Heart left ventricle (tissue), 13 donors: ENCODE results near the gene DUSP18.

ENCODE experiments used
- CTCF ChIP-seq, 12 donors: fragments of 200-600 bp; sonication (generic) in 4 of 12; IDR thresholded peaks; one replicate each; pipeline versions ENCODE4 v1.5.0 to v1.8.0; 2018 to 2022; ENCODE audit warnings: antibody characterized with exemption in 12 of 12, mild to moderate bottlenecking in 5 of 12
- POLR2A ChIP-seq, 2 donors: fragments of 450-650 bp; IDR thresholded peaks; one replicate each; pipeline ENCODE4 v1.6.1; 2017; ENCODE audit warnings: antibody characterized with exemption in 2 of 2, mild to moderate bottlenecking in 2 of 2, moderate library complexity in 2 of 2
- donor health status: ischemic (EF 13 %, LVEDD 7.1; RV severe dilation, severe dysfunction).
- donor health status: DM: no; HTN: yes; CAD: no.
- donor health status: DM: no; HTN: no; CAD: no.
- donor health status: ischemic (EF 25% LVEDD 6.9; RV normal size, moderate dysfunction).
- donor health status: ischemic (EF 25% LVEDD 5.7; RV mildly dilated, moderate dysfunction).
- donor health status: ischemic (EF 35%, LVEDD 5.7; RV mildly dilated, moderate dysfunction).
- donor health status: nonischemic (EF 11% LVEDD 7.7; RV severe dilation, severe dysfunction).
- donor health status: DM: yes; HTN: yes; CAD: no.
- donor health status: PGD.
- donor health status: ischemic (EF 29% LVEDD 5.4; RV normal size, mild dysfunction).
- donor health status: nonischemic (EF 23%, LVEDD 6.1; RV moderate dilation, normal function).

GRCh38 chr22:30681831-30682230 is 14.2 kb upstream of the DUSP18 start:
- no peak for TF ChIP-seq CTCF (IDR thresholded peaks at IDR 0.05)
- TF ChIP-seq POLR2A (IDR thresholded peaks at IDR 0.05) = no peak
